Neuronal stem cell (in vitro differentiated cells): ENCODE measurements around the gene GINS2.

Experiments
- DNase-seq: peaks from one replicate; pipeline ENCODE4 v3.0.0-alpha.2; 2013; ENCODE audit warnings: low spot score
- H2AFZ ChIP-seq: one replicate; pipeline ENCODE4 v1.6.1; 2013; ENCODE audit warnings: mild to moderate bottlenecking, low read length, inconsistent platforms
- H2AK5ac ChIP-seq: 2 replicates; pipeline ENCODE4 v1.6.1; 2013; ENCODE audit warnings: low read depth, mild to moderate bottlenecking, inconsistent platforms, low read length, moderate library complexity, mixed read lengths
- H2BK120ac ChIP-seq: 2 replicates; pipeline ENCODE4 v1.6.1; 2013; ENCODE audit warnings: low read depth, mild to moderate bottlenecking, inconsistent platforms, low read length, moderate library complexity, mixed read lengths
- H2BK12ac ChIP-seq: one replicate; pipeline ENCODE4 v1.6.1; 2013; ENCODE audit warnings: low read length, inconsistent platforms
- H2BK15ac ChIP-seq: 2 replicates; pipeline ENCODE4 v1.6.1; 2013; ENCODE audit warnings: mild to moderate bottlenecking, low read length, inconsistent platforms, mixed read lengths
- H2BK5ac ChIP-seq: one replicate; pipeline ENCODE4 v1.6.1; 2013; ENCODE audit warnings: inconsistent platforms, mild to moderate bottlenecking, low read length, moderate library complexity
- H3K14ac ChIP-seq: one replicate; pipeline ENCODE4 v1.6.1; 2013; ENCODE audit warnings: low read length, inconsistent platforms
- H3K18ac ChIP-seq: 2 replicates; pipeline ENCODE4 v1.6.1; 2013; ENCODE audit warnings: low read length, inconsistent platforms
- H3K23ac ChIP-seq: 2 replicates; pipeline ENCODE4 v1.6.1; 2013; ENCODE audit warnings: low read depth, mild to moderate bottlenecking, mixed read lengths, low read length, inconsistent platforms; ENCODE audit not compliant: poor library complexity
- H3K27ac ChIP-seq: replicated peaks from 3 replicates; pipeline ENCODE4 v1.5.1; 2013; ENCODE audit warnings: low read length, inconsistent platforms
- H3K27me3 ChIP-seq, 3 experiments: 2 replicates each; pipeline ENCODE4 v1.6.1; 2013; ENCODE audit warnings: low read length in 3 of 3, mild to moderate bottlenecking in 2 of 3, inconsistent platforms in 1 of 3, low read depth in 1 of 3, mixed read lengths in 1 of 3, moderate library complexity in 1 of 3; ENCODE audit not compliant: control insufficient read depth in 3 of 3, insufficient read depth in 3 of 3
- H3K36me3 ChIP-seq, 2 donors: replicated peaks in 1 of 2; 2 replicates each; pipeline ENCODE4 v1.6.1; 2013; ENCODE audit warnings: low read length in 2 of 2; ENCODE audit not compliant: control insufficient read depth in 2 of 2, insufficient read depth in 2 of 2
- H3K4ac ChIP-seq: 2 replicates; pipeline ENCODE4 v1.6.1; 2013; ENCODE audit warnings: inconsistent platforms, mild to moderate bottlenecking, low read length, moderate library complexity
- H3K4me1 ChIP-seq, 2 donors: 1 replicate in 1 of 2; 2 replicates in 1 of 2; pipeline ENCODE4 v1.6.1; 2013; ENCODE audit warnings: low read length in 2 of 2, low read depth in 1 of 2; ENCODE audit not compliant: control insufficient read depth in 2 of 2, insufficient read depth in 1 of 2
- H3K4me2 ChIP-seq: one replicate; pipeline ENCODE4 v1.6.1; 2013; ENCODE audit warnings: mild to moderate bottlenecking, low read length, inconsistent platforms; ENCODE audit not compliant: insufficient read depth, poor library complexity, severe bottlenecking
- H3K4me3 ChIP-seq, 2 donors: 2 replicates each; pipeline ENCODE4 v1.5.1; 2013; ENCODE audit warnings: low read length in 2 of 2, mild to moderate bottlenecking in 2 of 2, inconsistent platforms in 1 of 2, moderate library complexity in 1 of 2
- H3K79me1 ChIP-seq: one replicate; pipeline ENCODE4 v1.6.1; 2013; ENCODE audit warnings: low read depth, mild to moderate bottlenecking, inconsistent platforms, low read length, moderate library complexity
- H3K9ac ChIP-seq: one replicate; pipeline ENCODE4 v1.6.1; 2013; ENCODE audit warnings: mild to moderate bottlenecking, low read depth, low read length, inconsistent platforms; ENCODE audit not compliant: poor library complexity
- H3K9me3 ChIP-seq, 2 donors: replicated peaks in 1 of 2; 2 replicates each; pipeline versions ENCODE3 to v1.6.1; 2013; ENCODE audit warnings: low read length in 2 of 2, mild to moderate bottlenecking in 2 of 2, inconsistent platforms in 1 of 2, low read depth in 1 of 2, mixed read lengths in 1 of 2, moderate library complexity in 1 of 2; ENCODE audit not compliant: control insufficient read depth in 2 of 2, insufficient read depth in 1 of 2
- H4K8ac ChIP-seq: one replicate; pipeline ENCODE4 v1.6.1; 2013; ENCODE audit warnings: low read depth, mild to moderate bottlenecking, inconsistent platforms, low read length, moderate library complexity
- H4K91ac ChIP-seq: one replicate; pipeline ENCODE4 v1.6.1; 2013; ENCODE audit warnings: low read length, low read depth, mild to moderate bottlenecking, inconsistent platforms; ENCODE audit not compliant: poor library complexity
- WGBS, 2 donors: extraction: QIAGEN DNeasy Blood & Tissue Kit; methylation state at CpG; one replicate each; pipeline ENCODE4 v1.1.7; 2013; ENCODE audit warnings: missing lambda C conversion rate in 2 of 2, mixed read lengths in 1 of 2; ENCODE audit not compliant: insufficient read length in 2 of 2, insufficient replicate concordance in 1 of 2; ENCODE audit errors: extremely low coverage in 2 of 2; 5-methylcytosine and 5-hydroxymethylcytosine counted together

GINS2 gene

DNA sequence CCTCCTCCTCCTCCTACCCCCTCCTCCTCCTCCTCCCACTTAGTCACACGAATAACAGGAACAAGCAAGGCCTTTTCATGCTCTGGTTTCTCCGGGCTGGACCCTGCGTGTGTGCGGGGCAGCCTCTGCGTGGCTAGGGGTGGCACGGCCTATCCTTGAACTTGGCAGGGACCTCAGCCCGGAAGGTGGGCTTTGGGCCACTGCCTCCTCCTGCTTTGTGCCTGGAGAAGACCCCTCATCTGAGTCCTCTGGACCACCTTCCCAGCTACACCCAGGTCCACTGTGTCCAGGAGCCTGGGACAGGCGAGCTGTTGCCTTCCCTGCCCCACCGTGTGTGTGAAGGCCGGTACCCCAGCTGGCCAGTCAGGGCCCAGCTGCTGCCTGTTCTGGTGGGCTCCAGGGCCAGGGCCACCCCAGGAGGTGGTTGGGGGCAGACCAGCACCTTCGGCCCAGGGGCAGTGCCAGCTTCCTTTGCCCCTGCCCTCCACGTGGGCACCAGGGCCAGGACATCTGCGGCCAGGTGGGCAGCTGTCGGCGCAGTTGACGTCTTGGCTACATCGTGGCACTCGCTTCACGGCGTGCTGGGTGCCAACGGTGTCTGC lies 35.4 kb downstream of the GINS2 start:
- Histone ChIP-seq H3K4ac (no peak overlapping the region), H2BK120ac (peak overlapping the region; percentile 55), H2BK5ac (peak overlapping the region; percentile 97), H4K8ac (no peak overlapping the region), H3K36me3 (peaks cover 17 to 73% of the 10 kb centered on the region in 2 donors), H3K9ac (no peak overlapping the region), H4K91ac (peak overlapping the region; percentile 69), H3K79me1 (peaks cover 6% of the 10 kb centered on the region), H3K4me1 (peaks cover 19 to 23% of the 10 kb centered on the region in 2 donors), H2AK5ac (peak overlapping the region; percentile 59), H3K4me3 (no peak overlapping the region), H3K18ac (peak overlapping the region; percentile 95), H3K27ac (no peak overlapping the region), H3K14ac (peak overlapping the region; percentile 76), H2AFZ (no peak overlapping the region), H3K4me2 (no peak overlapping the region), H2BK15ac (peak overlapping the region; percentile 98), H2BK12ac (peak overlapping the region; percentile 14), H3K23ac (no peak overlapping the region), H3K27me3 (no peaks in the 10 kb centered on the region), H3K9me3 (no peaks in the 10 kb centered on the region)
- DNase-seq: no peak
- no CpG with 5 or more reads among the region's 21 CpGs for WGBS, 2 donors

DNA sequence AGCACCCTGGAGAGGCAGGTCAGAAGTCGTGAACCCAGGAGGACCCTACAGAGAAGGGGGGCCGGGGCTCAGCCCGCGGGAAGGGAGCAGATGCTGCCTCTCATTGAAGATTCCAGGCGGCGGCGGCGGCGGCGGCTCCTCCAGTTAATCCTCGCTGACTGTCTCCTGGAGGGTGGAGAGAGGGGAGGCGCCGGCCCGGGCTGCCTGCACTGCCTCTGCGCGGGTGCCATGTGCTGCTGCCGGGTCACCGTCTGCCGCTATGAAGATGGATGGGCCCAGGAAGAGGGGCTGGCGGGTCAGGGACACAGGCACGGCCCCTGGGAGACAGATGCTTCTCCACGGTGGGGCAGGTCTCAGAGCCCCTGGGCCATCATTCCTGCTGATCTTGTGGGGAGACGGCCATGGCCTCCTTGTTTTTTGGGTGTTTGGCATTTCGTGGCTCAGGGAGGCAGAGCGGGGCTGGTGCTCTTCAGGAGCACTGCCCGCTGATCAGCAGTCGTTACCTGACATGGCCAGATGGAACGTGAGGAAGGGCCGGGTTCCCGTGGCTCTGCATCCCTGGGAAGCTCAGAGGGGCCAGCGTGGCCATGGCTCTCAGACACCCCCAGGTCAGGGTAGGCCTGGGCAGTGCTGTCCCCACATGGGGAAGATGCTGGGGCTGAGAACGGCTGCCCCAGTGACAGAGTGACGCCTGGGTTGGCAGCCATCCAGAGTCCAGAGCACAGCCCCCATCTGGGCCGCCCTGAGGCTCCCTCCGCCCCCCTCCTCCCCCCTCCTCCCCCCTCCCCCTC lies 36.1 kb downstream of the GINS2 start:
- H2AFZ ChIP-seq: no peak overlapping the region
- H2BK15ac ChIP-seq: peak overlapping the region; percentile 75
- H3K36me3 ChIP-seq: peaks cover 16 to 72% of the 10 kb centered on the region in 2 donors
- no peak overlapping the region for H3K4me2 ChIP-seq
- H3K79me1 ChIP-seq: peaks cover 6% of the 10 kb centered on the region
- peaks cover 19 to 23% of the 10 kb centered on the region in 2 donors for H3K4me1 ChIP-seq
- WGBS, 2 donors: no CpG with 5 or more reads among the region's 35 CpGs
- H4K91ac ChIP-seq: no peak overlapping the region
- no peak overlapping the region for H3K4me3 ChIP-seq
- peak overlapping the region; percentile 95 for H3K18ac ChIP-seq
- peak overlapping the region; percentile 73 for H3K23ac ChIP-seq
- peak overlapping the region; percentile 57 for H3K27ac ChIP-seq
- no peak for DNase-seq
- peak overlapping the region; percentile 46 for H2BK12ac ChIP-seq
- peak overlapping the region; percentile 89 for H3K4ac ChIP-seq
- H3K14ac ChIP-seq: peak overlapping the region; percentile 89
- no peaks in the 10 kb centered on the region for H3K9me3 ChIP-seq
- H3K9ac ChIP-seq: peak overlapping the region; percentile 44
- no peak overlapping the region for H2BK120ac ChIP-seq
- no peaks in the 10 kb centered on the region for H3K27me3 ChIP-seq
- H4K8ac ChIP-seq: peak overlapping the region; percentile 1
- peak overlapping the region; percentile 99 for H2AK5ac ChIP-seq
- peak overlapping the region; percentile 90 for H2BK5ac ChIP-seq

DNA sequence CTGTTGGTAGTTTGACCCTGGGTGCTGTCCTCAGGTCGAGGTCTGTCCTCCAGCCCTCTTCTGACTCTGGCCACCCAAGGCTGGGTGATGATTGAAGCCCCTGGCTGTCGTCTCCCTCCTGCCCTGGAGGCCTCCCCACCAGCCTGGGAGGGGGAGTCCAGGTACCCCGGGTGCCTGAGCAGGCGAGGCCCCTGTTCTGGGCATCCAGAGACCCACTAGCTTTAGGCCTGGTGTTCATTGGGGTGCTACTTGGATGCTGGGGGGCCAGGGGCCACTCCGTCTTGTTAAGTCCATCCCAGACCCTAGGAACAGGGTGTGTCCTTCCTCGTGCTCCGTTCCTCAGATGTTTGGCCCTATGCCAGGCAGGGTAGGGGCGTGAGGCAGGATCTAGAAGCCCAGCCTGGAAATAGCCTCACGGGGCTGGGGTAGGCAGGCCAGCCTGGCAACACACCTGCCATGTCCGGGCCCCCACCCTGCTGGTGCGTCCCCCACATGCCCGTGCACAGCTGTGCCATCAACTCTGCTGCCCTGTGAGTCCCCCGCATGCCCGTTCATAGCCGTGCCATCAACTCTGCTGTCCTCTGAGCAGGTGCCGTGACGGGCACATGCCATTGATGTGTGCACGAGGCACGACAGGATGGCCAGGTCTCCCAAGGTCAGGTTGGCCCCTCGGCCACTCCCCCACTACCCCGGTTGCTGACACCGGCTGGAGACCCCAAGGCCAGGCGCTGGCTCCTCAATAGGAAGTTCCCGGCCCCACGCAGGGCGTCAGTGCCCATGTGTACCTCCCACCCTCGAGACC lies 36.9 kb downstream of the GINS2 start:
- H3K9ac ChIP-seq: peak overlapping the region; percentile 44
- H3K4me1 ChIP-seq: peaks cover 19 to 23% of the 10 kb centered on the region in 2 donors
- H2BK5ac ChIP-seq: peak overlapping the region; percentile 90
- no peaks in the 10 kb centered on the region for H3K9me3 ChIP-seq
- H3K4ac ChIP-seq: peak overlapping the region; percentile 89
- peak overlapping the region; percentile 8 for H3K27ac ChIP-seq
- no peak overlapping the region for H2AFZ ChIP-seq
- peak overlapping the region; percentile 75 for H2BK15ac ChIP-seq
- H2BK120ac ChIP-seq: peak overlapping the region; percentile 96
- peak overlapping the region; percentile 99 for H2AK5ac ChIP-seq
- peak overlapping the region; percentile 73 for H3K23ac ChIP-seq
- H4K91ac ChIP-seq: peak overlapping the region; percentile 53
- H3K36me3 ChIP-seq: peaks cover 13 to 70% of the 10 kb centered on the region in 2 donors
- peak overlapping the region; percentile 89 for H3K14ac ChIP-seq
- DNase-seq: no peak
- no CpG with 5 or more reads among the region's 27 CpGs for WGBS, 2 donors
- H3K4me3 ChIP-seq: no peak overlapping the region
- H3K79me1 ChIP-seq: peaks cover 6% of the 10 kb centered on the region
- H2BK12ac ChIP-seq: peak overlapping the region; percentile 14
- peak overlapping the region; percentile 43 for H4K8ac ChIP-seq
- H3K4me2 ChIP-seq: no peak overlapping the region
- H3K27me3 ChIP-seq: no peaks in the 10 kb centered on the region
- H3K18ac ChIP-seq: peak overlapping the region; percentile 95
